22Rv1 (cell line): Measurements from ENCODE around the gene ISG20L2.

Experiments used
- H3K27ac ChIP-seq: fragments of 450-650 bp; 2 replicates; pipeline ENCODE4 v1.5.1; 2017
- ZFX ChIP-seq: fragments of 450-650 bp; IDR thresholded peaks from 2 replicates; pipeline ENCODE4 v1.6.1; 2017; ENCODE audit warnings: antibody characterized with exemption, borderline replicate concordance
- TF ChIP-seq, protein P1 (sequence below): fragments of 450-650 bp; IDR thresholded peaks from 2 replicates; pipeline ENCODE4 v1.5.1; 2017; ENCODE audit warnings: mild to moderate bottlenecking

The ISG20L2 gene

DNA sequence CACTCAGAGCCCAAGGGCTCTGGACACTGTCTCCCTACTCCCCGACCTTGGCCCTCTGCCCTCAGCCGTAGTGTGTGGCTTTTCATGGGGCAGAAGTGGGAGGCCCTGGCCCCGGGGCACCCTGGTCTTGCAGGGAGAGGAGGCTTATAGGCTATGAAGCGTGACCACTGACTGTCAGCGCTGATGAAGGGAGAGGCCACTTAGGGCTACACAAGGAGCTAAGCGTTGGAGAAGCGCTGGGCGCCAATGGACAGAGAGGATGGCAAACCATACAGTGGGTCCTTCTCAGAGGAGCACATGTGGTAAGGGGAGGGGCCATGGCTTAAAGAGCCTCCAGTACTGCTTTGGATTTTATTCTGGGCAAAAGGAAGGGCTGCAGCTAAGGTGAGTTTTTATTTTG lies 31.1 kb downstream of the ISG20L2 start:
- no peak for TF ChIP-seq ZFX
- TF ChIP-seq, protein P1, sequence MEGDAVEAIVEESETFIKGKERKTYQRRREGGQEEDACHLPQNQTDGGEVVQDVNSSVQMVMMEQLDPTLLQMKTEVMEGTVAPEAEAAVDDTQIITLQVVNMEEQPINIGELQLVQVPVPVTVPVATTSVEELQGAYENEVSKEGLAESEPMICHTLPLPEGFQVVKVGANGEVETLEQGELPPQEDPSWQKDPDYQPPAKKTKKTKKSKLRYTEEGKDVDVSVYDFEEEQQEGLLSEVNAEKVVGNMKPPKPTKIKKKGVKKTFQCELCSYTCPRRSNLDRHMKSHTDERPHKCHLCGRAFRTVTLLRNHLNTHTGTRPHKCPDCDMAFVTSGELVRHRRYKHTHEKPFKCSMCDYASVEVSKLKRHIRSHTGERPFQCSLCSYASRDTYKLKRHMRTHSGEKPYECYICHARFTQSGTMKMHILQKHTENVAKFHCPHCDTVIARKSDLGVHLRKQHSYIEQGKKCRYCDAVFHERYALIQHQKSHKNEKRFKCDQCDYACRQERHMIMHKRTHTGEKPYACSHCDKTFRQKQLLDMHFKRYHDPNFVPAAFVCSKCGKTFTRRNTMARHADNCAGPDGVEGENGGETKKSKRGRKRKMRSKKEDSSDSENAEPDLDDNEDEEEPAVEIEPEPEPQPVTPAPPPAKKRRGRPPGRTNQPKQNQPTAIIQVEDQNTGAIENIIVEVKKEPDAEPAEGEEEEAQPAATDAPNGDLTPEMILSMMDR = no peak
- no peak overlapping the region for H3K27ac ChIP-seq

GRCh38 chr1:156696755-156697154 lies 31.8 kb downstream of the ISG20L2 start:
- no peak overlapping the region for H3K27ac ChIP-seq
- TF ChIP-seq, protein P1 = no peak
- TF ChIP-seq ZFX = no peak

DNA sequence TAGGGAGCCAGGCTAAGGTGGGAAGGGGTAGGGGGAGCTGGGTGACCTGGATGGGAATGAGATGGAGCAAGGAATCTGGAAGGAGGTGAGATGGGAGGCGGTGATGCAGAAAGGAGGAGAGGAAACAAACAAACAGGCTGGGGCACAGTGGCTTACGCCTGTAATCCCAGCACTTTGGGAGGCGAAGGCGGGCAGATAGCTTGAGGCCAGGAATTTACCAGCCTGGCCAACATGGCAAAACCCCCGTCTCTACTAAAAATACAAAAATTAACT lies 33.9 kb downstream of the ISG20L2 start:
- no peak overlapping the region for H3K27ac ChIP-seq
- TF ChIP-seq, protein P1 = no peak
- no peak for TF ChIP-seq ZFX

DNA sequence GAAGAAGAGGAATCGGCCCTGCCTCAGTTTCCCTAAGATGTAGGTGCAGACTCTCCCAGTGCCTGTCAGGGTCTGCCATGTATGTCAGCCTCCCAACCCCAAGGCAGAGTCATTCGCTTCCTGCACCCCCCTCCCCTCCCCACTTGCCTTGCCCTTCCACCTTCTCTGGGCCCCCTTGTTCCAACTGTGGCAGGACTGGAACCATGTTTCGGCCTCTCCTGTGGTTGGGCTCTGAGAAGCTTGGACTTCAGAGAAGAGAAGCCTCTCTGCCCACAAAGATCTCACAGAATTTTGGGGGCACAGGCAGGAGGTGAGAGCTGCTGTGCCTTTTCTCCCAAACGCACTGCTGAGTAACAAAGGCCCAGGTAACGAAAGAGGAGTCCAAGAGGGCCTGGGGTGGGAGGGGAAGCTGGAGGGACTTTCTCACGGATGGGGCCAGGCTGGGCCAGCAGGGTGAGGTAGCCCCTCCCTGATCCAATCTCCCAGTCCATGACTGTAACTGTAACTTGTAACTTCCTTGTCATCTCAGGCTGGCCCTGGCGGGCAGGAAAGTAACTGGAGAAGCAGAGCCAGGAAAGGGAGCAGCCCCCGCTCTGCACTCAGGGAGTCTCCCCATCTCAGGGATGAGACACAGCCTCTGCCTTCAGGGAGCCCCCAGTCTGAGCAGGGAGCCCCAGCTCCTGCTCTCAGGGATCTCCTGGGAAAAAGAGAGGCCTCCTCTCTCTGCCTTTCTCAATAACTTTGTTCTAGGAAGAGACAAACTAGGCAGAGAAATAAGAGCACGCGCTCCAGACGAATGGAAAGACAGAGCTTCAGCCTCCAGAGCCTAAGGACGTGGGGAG lies 34.5 kb downstream of the ISG20L2 start:
- no peak overlapping the region for H3K27ac ChIP-seq
- no peak for TF ChIP-seq ZFX
- TF ChIP-seq, protein P1 = no peak

- TF ChIP-seq ZFX = no peak
- TF ChIP-seq, protein P1 = no peak
- no peak overlapping the region for H3K27ac ChIP-seq
These were observed 35.4 kb downstream of the ISG20L2 start for GRCh38 chr1:156692925-156693847.

DNA sequence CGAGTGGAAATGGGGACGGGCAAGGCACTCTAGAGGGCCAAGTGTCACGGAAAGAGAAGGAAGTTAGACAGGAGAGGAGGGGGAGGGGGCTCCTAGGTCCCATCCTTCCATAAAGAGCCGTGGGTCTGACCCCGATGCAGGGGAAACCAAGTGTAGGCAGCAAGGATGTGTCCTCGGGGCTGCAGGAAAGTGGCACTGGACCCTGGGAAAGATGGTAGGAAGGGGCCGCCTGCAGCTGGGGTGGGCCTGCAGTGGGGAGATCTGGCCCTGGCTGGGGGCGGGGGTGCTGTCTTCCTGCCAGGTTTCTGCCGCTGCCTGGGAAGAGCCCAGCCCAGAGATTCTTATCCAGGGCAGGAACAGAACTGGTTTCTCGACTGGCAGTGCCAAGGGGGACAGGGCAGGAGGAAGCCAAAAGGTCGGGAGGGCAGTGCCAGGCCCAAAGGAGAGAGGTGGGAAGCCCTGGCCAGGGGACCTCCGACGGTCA lies 36.1 kb downstream of the ISG20L2 start:
- TF ChIP-seq, protein P1 = no peak
- TF ChIP-seq ZFX = no peak
- no peak overlapping the region for H3K27ac ChIP-seq
